CD4-positive, alpha-beta T cell treated with Interferon gamma for 1 hour (primary cell): ENCODE results near the gene TIAM2.
"Not testable (repeated sequence)": the region's sequence is repeated elsewhere in the genome, so short reads cannot be mapped to it uniquely, and the experiment has no call there.

Experiments
- DNase-seq: peaks from one replicate; pipeline ENCODE4 v3.0.0-alpha.2; 2020

The TIAM2 gene

GRCh38 chr6:155171747-155172449 lies 176.8 kb downstream of the TIAM2 start:
- DNase-seq, result no peak

DNA sequence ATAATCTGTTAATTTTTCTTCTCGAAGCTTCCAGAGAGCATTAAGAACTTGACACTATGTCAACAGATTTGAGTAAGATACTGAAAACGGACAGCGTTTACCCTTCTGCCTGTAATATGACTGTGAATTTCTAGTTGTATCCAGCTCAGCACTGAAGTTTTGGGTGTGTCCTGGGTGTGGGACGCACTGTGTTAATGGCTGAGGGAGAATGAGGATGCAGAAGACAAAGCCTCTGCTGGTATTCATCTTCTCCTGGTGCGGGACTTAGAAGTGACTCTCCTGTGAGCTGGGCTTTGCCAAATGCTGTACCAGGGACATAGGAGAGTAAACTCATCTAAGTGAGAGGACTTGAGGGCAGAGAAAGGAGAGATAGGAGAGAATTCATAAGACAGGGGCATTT lies 178.4 kb downstream of the TIAM2 start:
- DNase-seq, result no peak

GRCh38 chr6:155174576-155175211 lies 179.6 kb downstream of the TIAM2 start:
- DNase-seq, result peak; percentile 61

GRCh38 chr6:155177363-155177961 lies 182.3 kb downstream of the TIAM2 start:
- no peak for DNase-seq

DNA sequence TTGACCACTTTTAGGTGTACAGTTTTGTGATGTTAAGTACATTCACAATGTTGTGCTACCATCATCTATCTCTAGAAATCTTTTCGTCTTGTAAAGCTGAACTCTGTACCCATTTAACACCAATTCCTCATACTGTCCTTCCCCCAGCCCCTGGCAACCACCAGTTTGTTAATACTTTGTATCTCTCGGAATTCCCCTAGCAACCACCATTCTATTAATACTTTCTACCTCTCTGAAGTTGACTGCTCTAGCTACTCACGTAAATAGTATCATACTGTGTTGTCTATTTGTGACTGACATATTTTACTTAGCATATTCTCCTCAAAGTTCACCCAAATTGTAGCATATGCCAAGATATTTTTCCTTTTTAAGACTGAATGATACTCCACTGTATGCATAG lies 186.4 kb downstream of the TIAM2 start:
- peak; percentile 26 for DNase-seq

DNA sequence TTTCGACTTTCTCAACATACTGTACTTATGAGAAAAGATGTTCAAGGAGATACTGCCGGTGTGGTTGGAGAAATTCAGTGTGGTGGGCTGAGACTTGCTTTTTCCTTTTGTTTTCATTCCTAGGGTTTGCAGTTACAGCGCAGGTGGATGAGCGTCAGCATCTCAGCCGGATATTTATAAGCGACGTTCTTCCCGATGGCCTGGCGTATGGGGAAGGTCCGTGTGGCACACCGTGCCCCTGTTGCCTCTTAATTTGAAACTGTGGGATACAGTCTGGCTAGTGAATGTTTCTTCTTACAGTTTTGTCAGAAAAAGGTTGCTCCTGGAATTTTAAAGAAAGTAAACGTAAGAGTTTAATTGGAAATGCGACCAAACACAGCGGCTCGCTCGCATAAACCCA lies 187.0 kb downstream of the TIAM2 start:
- DNase-seq, result no peak

DNA sequence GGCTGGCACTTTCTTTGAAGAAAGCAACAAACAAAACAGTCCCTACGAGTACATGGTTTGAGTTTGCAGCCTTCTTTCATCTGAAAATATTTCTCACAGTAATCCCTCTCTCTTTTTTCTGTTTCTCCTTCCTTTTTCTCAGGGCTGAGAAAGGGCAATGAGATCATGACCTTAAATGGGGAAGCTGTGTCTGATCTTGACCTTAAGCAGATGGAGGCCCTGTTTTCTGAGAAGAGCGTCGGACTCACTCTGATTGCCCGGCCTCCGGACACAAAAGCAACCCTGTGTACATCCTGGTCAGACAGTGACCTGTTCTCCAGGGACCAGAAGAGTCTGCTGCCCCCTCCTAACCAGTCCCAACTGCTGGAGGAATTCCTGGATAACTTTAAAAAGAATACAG lies 188.0 kb downstream of the TIAM2 start:
- DNase-seq, result no peak

DNA sequence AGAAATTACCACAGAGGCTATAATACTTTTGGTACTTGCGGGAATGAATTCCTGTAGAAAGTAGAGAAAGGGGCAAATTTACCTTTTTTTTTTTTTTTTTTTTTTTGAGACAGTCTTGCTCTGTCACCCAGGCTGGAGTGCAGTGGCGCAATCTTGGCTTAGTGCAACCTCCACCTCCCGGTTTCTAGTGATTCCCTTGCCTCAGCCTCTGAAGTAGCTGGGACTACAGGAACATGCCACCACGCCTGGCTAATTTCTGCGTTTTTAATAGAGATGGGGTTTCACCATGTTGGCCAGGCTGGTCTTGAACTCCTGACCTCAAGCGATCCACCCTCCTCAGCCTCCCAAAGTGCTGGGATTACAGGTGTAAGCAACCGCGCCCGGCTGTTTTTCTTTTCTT lies 189.9 kb downstream of the TIAM2 start:
- not testable (repeated sequence) for DNase-seq

GRCh38 chr6:155185544-155185943 lies 190.4 kb downstream of the TIAM2 start:
- no peak for DNase-seq

DNA sequence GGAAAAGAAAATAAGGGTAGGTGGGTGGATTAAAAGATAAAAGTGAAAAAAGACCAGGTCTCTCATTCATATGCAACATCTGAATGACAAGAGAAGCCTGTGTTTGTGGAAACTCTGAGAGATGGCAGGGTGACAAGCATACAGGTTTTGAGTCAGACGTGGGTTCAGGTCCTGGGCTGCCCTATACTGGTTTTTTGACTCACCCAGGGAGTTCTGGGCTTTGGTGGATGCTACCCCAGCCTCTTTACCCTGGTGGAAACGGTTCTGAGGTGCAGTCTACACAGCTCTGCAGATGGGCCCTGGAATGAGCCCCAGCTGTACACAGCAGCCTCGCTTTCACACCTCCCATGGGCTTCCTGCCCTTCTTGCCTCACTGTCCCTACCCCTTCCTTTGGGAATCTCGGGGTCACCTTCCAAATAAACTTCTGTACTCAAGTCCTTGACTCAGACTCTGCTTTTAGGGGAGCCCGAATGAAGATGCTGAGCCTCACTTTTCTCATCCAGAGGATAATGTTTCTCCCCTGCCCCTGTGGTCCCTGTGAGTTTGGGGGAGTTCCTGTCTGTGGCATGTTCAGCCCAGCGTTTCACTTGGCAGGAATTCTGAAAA lies 191.0 kb downstream of the TIAM2 start:
- DNase-seq, result no peak

DNA sequence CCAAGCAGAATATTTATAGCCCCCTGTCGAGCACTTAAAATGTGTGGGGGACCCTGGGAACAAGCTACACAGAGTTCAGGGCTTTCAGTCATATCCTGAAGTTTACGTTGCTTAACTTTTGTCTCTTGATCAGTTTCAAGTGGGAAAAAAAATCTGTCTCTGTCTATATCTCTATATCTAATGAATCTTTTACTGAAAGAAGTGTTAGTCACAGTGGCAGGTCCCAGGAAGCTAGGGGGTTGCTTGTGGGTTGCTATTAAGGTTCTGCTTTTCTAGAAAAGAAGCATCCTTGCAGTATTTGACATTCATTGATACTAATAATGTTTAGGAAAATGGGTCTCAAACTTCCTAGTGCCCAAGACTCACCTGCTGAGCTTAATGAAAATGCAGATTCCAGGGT lies 192.0 kb downstream of the TIAM2 start:
- no peak for DNase-seq

GRCh38 chr6:155187994-155188706 lies 193.0 kb downstream of the TIAM2 start:
- DNase-seq, result no peak

GRCh38 chr6:155188707-155189496 lies 193.8 kb downstream of the TIAM2 start:
- DNase-seq, result no peak

- no peak for DNase-seq
Observed at GRCh38 chr6:155190677-155191076, 195.6 kb downstream of the TIAM2 start.

DNA sequence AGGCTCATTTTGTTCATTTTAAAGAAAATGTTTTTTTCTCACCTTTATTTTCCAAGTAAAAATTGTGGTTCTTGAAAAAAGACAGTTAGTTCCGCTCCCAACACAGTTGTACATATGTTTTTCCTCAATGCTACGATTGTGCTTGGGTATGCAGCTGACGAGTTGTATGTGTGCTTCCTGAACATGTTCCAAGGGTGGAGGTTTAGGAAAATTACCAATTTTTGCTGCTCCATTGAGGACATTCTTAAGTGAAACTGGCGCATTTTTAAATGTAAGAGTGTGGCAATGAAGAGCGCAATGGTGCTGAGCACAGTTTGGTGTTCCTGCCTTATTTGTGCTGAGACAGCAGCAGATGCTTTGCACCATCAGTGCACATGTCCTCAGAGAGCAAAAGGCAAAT lies 198.4 kb downstream of the TIAM2 start:
- DNase-seq, result no peak

DNA sequence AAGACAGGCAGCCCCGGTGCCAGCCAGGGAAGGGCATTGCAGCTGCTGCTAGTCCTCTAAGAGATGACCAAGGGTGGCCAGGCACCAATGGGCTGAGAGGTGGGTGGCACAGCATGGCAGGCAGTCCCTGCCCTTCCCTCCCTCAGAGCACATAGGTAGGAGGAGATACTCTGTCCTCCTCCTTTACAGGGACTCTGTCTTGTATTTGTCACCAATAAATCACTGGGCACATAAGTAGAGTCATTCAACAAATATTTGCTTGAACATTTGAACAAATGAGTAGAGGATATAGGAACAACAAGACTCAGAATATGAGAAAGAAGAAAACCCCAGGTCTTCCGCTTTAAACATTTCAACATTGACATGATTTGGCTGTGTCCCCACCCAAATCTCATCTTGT lies 199.3 kb downstream of the TIAM2 start:
- no peak for DNase-seq

GRCh38 chr6:155195903-155196302 lies 200.8 kb downstream of the TIAM2 start:
- DNase-seq, result no peak

DNA sequence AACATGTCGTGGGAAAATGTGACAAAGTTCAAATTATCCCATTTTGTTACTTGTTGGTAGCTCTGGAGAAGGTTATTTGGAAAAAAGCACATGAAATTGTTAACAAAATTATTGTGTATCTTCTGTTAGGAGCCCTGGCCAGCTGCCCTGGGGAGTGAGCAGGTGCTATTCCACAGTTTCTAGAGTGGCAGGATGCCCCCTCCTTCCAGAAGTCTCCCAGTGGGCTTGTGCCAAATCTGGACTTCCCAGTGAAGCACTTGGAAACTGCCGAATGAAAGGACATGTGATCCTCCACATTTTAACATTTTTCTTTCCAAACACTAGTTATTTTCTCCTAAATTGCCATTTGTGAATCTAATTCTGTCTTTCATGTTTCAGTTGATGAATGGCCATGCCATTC lies 201.8 kb downstream of the TIAM2 start:
- no peak for DNase-seq

DNA sequence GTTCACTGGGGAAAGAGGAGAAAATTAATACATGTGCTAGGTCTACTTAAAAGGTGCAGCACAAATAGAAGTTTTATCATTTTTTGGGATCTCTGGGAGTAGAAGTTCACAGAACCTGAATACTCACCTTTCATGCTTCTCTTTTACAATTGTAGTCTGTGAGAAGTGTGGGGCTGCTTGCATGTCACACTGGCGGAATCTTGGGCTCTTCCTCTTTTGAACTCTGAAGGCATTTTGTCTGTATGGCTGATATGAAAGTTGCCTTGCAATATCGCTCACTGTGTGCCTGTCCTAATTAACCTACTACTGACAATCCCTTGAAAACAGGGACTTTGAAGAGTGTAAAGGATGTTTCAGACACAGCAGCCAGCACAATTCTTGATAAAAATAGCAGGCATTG lies 202.8 kb downstream of the TIAM2 start:
- DNase-seq, result no peak

- no peak for DNase-seq
Observed at GRCh38 chr6:155200012-155200411, 204.9 kb downstream of the TIAM2 start.

DNA sequence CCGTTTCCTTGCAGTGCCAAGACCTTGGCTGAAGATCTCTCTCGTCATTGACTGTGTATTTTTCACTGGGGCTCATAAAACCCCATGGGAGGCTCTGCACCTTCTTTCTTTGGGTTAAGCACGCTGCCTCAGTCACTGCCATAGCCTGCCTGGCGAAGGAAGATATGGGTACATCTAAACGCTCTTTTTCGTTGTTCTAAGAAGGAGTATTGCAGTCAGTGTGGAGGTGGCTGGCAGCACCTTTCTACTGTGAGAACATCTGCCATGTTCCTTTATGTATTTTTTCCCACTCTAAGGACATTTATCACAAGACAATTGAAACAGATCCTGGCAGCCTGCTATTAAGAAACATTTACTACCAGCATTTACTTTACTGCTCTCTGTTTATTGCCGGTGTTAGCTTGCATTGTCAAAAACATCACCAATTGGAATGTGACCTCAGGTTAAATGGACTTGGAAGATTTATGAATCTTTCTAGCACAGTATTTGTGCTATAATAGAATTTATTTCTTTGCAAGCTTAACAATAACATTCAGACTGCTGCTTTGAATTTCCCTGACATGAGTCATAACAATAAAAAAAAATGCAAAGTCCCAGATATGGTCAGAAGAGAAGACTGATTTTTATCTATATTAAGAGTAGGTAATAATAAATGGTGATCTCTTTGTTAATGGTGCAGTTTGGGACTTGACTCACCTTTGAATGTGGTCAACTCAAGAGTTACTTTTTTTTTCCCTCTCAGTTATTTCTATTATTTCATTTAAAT lies 206.5 kb downstream of the TIAM2 start:
- DNase-seq, result no peak

- no peak for DNase-seq
Observed at GRCh38 chr6:155207223-155207622, 212.1 kb downstream of the TIAM2 start.
